GM12891 (cell line): ENCODE measurements around the gene CDK14.
A peak's percentile ranks its signal among the peaks of the same experiment; 100 is the strongest.

Experiments used
- DNase-seq: peaks from one replicate; pipeline ENCODE4 v3.0.0; 2011; ENCODE audit warnings: low spot score; ENCODE audit not compliant: insufficient read length
- FAIRE-seq: peaks from 2 replicates; lab custom pipeline; 2011; peaks lifted over from hg19 to GRCh38; lab: Jason Lieb, UNC
- PAX5 ChIP-seq: IDR thresholded peaks from 2 replicates; pipeline ENCODE4 v1.6.1; 2011; ENCODE audit warnings: low read length, moderate library complexity, mild to moderate bottlenecking; ENCODE audit not compliant: insufficient read depth, severe bottlenecking
- POLR2A ChIP-seq: IDR thresholded peaks from 2 replicates; pipeline ENCODE4 v1.6.1; 2011; ENCODE audit warnings: low read depth, low read length, control low read depth
- POLR2AphosphoS5 ChIP-seq: IDR thresholded peaks from 2 replicates; pipeline ENCODE4 v1.6.1; 2011; ENCODE audit warnings: low read depth, low read length, control low read depth
- POU2F2 ChIP-seq: IDR thresholded peaks from 2 replicates; pipeline ENCODE4 v1.6.1; 2011; ENCODE audit warnings: low read depth, mild to moderate bottlenecking, control low read depth, low read length, moderate library complexity
- SPI1 ChIP-seq: IDR thresholded peaks from 2 replicates; pipeline ENCODE4 v1.6.1; 2011; ENCODE audit warnings: low read depth, low read length, control low read depth
- TAF1 ChIP-seq: IDR thresholded peaks from 2 replicates; pipeline ENCODE4 v1.6.1; 2011; ENCODE audit warnings: low read depth, low read length, control low read depth

CDK14 gene

GRCh38 chr7:90980545-90980944 lies 384.4 kb downstream of the CDK14 start:
- TF ChIP-seq SPI1: no peak
- DNase-seq (no peak), FAIRE-seq (no peak)

GRCh38 chr7:90982228-90982627 lies 386.1 kb downstream of the CDK14 start:
- DNase-seq (no peak), FAIRE-seq (no peak)
- TF ChIP-seq POLR2AphosphoS5 (no peak), TAF1 (no peak), SPI1 (no peak), POLR2A (no peak), PAX5 (no peak), POU2F2 (no peak)

DNA sequence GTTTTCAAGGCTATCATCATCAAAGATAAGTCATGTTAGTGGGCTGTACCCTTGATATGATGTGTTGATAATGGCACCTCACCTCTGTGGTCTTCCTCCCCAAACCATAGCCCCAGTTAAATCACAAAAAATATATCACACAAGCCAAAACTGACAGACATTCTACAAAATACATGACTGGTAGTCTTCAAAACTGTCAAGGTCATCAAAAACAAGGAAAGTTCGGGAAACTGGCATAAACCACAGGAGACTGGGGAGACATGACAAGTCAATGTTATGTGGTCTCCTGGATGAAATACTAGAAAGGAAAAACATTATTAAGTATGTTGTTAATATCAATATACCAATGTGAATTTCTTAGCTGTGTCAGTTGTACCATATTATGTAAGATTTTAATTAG lies 388.6 kb downstream of the CDK14 start:
- TF ChIP-seq POU2F2: no peak
- TF ChIP-seq POLR2A: no peak
- TF ChIP-seq POLR2AphosphoS5: no peak
- no peak for TF ChIP-seq PAX5
- TF ChIP-seq SPI1: no peak
- no peak for TF ChIP-seq TAF1
- DNase-seq: no peak
- peak; percentile 16 for FAIRE-seq

DNA sequence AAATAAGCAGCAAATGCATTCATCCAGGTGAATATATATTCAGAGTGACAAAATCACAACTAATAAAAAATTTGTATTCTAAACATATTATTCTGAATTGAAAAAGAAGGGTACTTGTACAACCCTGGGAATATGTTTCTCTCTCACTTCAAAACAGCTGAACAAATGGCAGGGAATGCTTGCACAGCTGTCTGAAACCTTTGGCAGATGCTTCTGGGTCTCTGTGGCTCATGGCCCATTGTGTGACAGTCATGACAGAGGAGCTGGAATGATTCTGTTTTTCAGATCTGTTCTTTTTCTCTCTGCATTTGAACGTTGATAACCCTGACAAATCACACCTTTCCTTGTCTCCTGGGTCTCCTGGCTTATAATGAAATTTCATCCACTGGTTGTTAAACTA lies 392.4 kb downstream of the CDK14 start:
- FAIRE-seq (no peak), DNase-seq (no peak)
- TF ChIP-seq POLR2AphosphoS5 (no peak), TAF1 (no peak), POU2F2 (no peak)

DNA sequence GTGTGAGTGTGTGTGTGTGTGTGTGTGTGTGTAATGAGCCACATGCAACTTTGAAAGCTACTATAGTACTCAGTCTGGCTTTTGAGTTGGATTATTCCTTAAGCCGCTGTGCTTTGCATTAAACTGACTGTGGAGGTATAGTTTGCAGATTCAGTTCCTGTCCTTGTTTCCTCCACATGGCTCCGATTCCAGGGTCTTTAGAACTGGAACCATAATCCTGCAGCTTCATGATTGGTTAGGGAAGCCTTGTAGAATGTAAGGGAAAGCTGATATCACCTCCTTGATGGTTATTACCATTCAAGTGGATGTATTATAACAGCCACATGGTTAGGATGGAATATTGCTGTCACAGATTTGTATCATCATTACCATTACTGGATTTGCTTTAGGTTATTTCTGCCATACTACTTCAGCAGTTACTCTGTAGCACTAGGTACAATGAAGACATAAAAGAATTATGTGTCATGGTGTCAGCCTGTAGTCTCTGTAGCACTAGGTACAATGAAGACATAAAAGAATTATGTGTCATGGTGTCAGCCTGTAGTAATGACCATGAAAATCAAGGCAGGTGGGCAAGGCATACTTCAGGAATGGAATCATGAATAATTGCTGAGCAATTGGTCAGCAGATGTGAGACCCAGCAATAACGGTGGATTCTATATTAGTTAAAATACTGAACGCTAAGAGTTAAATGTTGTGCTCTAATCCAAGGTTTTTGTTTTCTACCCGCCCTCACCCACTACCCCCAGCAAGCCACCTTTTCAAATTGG lies 393.1 kb downstream of the CDK14 start:
- no peak for TF ChIP-seq POU2F2
- TF ChIP-seq POLR2AphosphoS5: no peak
- no peak for TF ChIP-seq POLR2A
- no peak for TF ChIP-seq TAF1
- FAIRE-seq: peak; percentile 33
- no peak for DNase-seq

DNA sequence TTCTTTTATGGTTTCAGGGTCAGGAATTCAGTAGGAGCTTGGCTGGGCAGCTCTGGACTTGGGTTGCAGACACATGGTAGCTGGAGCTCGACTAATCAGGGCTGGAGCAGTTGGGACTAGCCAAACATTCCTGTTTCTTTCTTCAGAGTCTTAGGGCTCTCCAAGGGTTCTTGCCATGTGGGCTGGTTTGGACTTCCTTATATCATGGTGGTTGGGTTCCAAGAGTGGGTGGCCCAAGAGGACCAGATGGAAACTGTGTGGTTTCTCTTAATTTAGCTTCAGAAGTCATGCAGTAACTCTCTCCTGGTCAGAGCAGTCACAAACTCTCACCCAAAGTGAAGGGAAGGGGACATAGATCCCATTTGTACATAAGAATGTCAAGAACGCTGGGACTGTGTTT lies 398.0 kb downstream of the CDK14 start:
- no peak for TF ChIP-seq POLR2AphosphoS5
- no peak for TF ChIP-seq TAF1
- TF ChIP-seq SPI1: no peak
- TF ChIP-seq POU2F2: no peak
- no peak for TF ChIP-seq PAX5
- DNase-seq (no peak), FAIRE-seq (no peak)

- TF ChIP-seq POU2F2: no peak
- TF ChIP-seq POLR2A: no peak
- TF ChIP-seq TAF1: no peak
- no peak for TF ChIP-seq PAX5
- no peak for TF ChIP-seq SPI1
- TF ChIP-seq POLR2AphosphoS5: no peak
- no peak for FAIRE-seq
- no peak for DNase-seq
Measured at GRCh38 chr7:90994601-90995000, 398.5 kb downstream of the CDK14 start.

DNA sequence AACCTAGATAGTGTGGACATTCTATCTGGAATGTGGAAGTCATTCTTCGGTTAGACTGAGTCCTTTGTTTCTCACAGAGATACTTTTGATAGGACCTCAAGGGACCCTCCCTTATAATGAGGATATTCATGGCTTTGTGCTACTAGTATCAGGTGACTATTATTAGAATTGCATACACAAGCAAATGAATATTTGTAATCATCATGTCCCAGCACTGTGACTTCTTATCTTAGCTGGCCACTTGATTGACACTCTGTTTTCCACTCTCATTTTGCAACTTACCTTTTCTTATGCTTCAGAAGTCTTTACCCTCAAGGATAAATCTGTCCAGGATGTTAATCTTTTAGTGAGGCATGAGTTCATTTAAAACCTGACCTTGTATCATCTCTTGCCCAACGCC lies 399.9 kb downstream of the CDK14 start:
- no peak for FAIRE-seq
- no peak for DNase-seq
- TF ChIP-seq POLR2AphosphoS5 (no peak), POLR2A (no peak), TAF1 (no peak), SPI1 (no peak), POU2F2 (no peak), PAX5 (no peak)

DNA sequence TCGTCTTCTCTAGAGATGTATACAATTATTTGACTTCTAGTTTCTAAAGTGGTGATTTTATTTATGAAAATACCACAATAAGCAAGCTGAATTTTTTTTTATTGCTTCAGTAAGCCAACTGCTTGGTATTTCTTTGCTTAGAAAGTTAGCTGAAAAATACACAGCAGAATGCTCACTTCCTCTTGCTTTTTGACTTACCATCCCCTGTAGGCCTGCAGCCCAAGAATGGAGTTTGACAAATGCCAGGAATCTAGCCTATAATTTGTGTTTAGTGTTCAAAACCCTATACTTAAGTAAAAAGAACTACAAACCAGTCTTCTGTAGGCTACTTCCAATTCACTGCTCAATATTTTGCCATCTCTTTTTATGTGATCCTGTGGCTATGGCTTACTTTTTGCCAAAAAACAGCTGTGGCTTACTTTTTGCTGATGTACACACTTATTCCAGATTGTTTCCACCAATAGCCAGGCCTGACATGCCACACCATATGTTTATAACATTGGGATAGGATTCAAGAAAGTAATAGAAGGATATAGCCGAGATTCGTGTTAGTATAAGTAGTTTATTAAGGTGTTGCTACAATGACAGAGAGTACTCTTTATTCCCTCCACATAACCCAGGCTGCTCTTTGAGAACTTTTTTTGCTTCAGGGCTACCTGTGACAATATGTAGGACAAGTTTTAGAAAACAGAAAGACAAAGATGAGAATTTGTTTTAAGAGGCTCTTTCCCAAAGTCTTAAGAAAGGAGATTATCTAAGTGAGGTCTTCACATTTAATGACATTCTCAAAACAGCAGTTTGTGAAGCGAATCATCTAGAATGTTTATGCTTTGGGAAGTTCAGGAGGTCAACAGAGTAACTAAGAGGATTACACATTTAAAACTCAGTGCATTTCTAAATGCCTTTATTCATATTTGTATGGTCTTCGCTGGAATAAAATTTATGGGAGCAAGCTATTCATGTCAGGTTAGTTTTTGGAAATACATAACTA lies 404.2 kb downstream of the CDK14 start:
- DNase-seq (no peak), FAIRE-seq (no peak)
- no peak for TF ChIP-seq PAX5
- peak; percentile 65 for TF ChIP-seq SPI1
- no peak for TF ChIP-seq POU2F2
- no peak for TF ChIP-seq POLR2AphosphoS5

- DNase-seq: no peak
- no peak for TF ChIP-seq TAF1
- FAIRE-seq: peak; percentile 13
Measured at GRCh38 chr7:91005024-91005423, 408.9 kb downstream of the CDK14 start.
